Chondrocyte (in vitro differentiated cells): Measurements from ENCODE around the gene GNGT1. TPM values are rescaled to one million over a fixed set of nuclear protein-coding genes. Genes with fewer than 3 reads are reported as not detected.

Experiments used
- DNase-seq: peaks from one replicate; pipeline ENCODE4 v3.0.0; 2021; ENCODE audit warnings: mixed read lengths, low spot score
- H3K27ac Mint-ChIP-seq: one replicate; pipeline ENCODE4 v1.8.0; 2021; ENCODE audit warnings: mild to moderate bottlenecking, moderate library complexity, mixed read lengths; ENCODE audit not compliant: unreplicated experiment
- H3K27me3 Mint-ChIP-seq: 2 replicates; pipeline ENCODE4 v1.8.0; 2021; ENCODE audit warnings: low read depth, mixed read lengths
- H3K36me3 Mint-ChIP-seq: 2 replicates; pipeline ENCODE4 v1.8.0; 2021; ENCODE audit warnings: low read depth, mixed read lengths
- H3K4me1 Mint-ChIP-seq: 2 replicates; pipeline ENCODE4 v1.8.0; 2021; ENCODE audit warnings: low read depth, mild to moderate bottlenecking, mixed read lengths
- H3K4me3 Mint-ChIP-seq: one replicate; pipeline ENCODE4 v1.8.0; 2021; ENCODE audit warnings: mild to moderate bottlenecking, moderate library complexity, mixed read lengths; ENCODE audit not compliant: unreplicated experiment
- H3K9me3 Mint-ChIP-seq: 2 replicates; pipeline ENCODE4 v1.8.0; 2021; ENCODE audit warnings: low read depth, mixed read lengths
- total RNA-seq: library from RNA; stranded (reverse); gene quantifications from 3 replicates; pipeline ENCODE4 v1.2.1, GENCODE V29; 2021
- TF ChIP-seq, protein P1 (sequence below): fragments of 200-600 bp; sonication (generic); IDR thresholded peaks from 2 replicates; pipeline ENCODE4 v1.5.0; 2021; ENCODE audit warnings: antibody characterized with exemption, mild to moderate bottlenecking, moderate library complexity

GNGT1 gene
- total RNA-seq, 1 donor from 2014 or later: not detected

DNA sequence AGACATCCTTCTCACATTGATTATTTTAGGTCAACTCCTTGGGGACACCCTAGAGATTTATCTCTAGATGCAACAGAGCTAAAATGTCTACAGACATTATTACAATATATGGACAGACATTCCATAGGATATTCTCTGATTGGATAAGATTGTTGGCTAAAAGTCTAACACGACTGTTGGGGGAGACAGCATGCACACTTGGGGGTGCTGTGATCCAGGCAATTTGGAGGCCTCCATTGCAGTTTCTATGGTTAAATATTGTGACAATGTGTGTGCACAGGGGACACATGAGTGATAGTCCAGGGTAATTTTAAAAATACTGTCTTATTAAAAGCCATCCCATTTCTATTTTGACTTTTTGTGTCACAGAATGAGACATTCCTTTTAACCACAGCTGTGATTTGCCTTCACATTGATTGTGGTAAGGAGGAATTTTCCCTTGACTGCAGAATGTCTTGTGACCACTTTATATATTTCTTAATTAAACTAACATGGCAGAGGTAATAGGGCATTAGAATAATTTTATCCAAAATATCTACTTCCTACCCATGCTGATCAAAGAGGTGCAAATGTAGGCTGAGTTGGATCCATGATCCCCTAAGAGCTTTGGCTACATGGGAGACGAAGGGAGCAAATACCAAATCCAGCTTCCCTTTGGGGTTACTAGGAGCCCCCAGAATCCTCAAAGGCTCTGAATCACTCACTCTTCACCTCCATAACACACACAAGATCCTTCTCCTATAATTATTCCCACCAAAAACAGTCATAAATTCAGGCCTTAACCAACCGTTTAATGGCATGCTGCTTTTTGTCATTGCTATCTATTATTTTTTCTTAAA lies 23.1 kb upstream of the GNGT1 start:
- Mint-ChIP-seq H3K4me3 (no peak overlapping the region), H3K36me3 (peaks cover 5% of the 10 kb centered on the region), H3K4me1 (peaks cover 14% of the 10 kb centered on the region), H3K27ac (no peak overlapping the region), H3K27me3 (no peaks in the 10 kb centered on the region), H3K9me3 (peaks cover 11% of the 10 kb centered on the region)
- DNase-seq: no peak
- TF ChIP-seq, protein P1, sequence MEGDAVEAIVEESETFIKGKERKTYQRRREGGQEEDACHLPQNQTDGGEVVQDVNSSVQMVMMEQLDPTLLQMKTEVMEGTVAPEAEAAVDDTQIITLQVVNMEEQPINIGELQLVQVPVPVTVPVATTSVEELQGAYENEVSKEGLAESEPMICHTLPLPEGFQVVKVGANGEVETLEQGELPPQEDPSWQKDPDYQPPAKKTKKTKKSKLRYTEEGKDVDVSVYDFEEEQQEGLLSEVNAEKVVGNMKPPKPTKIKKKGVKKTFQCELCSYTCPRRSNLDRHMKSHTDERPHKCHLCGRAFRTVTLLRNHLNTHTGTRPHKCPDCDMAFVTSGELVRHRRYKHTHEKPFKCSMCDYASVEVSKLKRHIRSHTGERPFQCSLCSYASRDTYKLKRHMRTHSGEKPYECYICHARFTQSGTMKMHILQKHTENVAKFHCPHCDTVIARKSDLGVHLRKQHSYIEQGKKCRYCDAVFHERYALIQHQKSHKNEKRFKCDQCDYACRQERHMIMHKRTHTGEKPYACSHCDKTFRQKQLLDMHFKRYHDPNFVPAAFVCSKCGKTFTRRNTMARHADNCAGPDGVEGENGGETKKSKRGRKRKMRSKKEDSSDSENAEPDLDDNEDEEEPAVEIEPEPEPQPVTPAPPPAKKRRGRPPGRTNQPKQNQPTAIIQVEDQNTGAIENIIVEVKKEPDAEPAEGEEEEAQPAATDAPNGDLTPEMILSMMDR: no peak

DNA sequence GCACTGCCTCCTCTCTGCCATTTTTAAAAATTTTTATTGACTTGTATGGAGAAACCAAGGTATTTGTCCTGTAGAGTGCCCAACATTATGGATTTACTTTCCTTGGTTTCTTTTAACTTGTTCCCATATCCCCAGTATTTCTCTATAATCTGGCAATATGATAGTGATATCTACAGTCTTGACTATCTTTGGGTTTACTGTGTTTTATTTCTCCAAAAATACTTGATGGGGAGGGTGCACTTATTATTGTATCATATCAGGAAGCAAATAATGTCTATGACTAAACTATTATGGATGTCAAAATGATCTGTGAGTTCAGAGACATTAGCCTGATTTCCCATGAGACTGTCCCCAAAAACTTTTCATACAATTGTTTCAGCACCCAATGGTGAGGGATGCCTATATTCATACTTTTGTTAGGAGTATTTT lies 22.4 kb upstream of the GNGT1 start:
- Mint-ChIP-seq H3K9me3 (peaks cover 7% of the 10 kb centered on the region), H3K4me1 (peaks cover 14% of the 10 kb centered on the region), H3K4me3 (no peak overlapping the region), H3K27me3 (no peaks in the 10 kb centered on the region), H3K27ac (no peak overlapping the region), H3K36me3 (peaks cover 5% of the 10 kb centered on the region)
- TF ChIP-seq, protein P1: no peak
- DNase-seq: no peak

DNA sequence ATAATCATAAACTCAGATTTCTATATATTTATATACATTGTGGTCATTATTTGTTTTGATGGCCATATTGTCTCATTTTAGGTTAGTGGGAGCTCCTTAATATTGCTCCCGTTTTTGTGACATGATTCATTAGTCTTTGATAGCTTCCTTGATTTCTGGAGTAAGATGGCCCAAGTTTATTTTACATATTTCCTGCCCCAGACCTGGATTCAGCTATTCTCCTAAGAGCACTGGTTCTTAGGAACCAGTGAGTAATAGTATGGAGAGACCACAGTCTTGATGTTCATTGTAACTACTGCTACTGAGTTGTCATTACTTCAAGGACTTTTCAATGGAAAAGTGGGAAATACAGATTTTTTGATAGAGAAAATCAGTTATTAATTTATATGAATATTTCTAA lies 21.8 kb upstream of the GNGT1 start:
- Mint-ChIP-seq H3K27ac (no peak overlapping the region), H3K4me1 (peaks cover 15% of the 10 kb centered on the region), H3K4me3 (no peak overlapping the region), H3K27me3 (no peaks in the 10 kb centered on the region), H3K9me3 (peaks cover 4% of the 10 kb centered on the region), H3K36me3 (peaks cover 3% of the 10 kb centered on the region)
- TF ChIP-seq, protein P1: no peak
- DNase-seq: no peak

DNA sequence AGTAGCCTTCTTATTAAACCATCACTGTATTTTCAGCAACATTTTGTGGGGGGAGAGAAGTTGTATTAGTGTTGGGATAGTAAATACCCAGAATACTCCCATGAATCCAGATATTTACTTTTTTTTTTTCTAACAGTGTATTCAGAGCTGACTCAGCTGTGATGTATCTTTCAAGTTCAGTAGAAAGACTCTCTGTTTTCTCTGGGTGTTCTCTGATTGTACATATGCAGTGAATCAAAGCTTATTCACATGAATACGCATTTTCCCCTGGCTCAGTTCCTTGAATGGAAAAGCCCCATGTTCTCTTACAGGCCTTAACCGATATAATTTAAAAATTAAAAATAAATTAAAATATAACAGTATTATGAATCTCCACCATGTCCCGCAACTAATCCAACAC lies 17.1 kb upstream of the GNGT1 start:
- H3K27ac Mint-ChIP-seq: no peak overlapping the region
- TF ChIP-seq, protein P1: no peak
- DNase-seq: no peak
- H3K4me3 Mint-ChIP-seq: peak overlapping the region; percentile 96
- no peaks in the 10 kb centered on the region for H3K27me3 Mint-ChIP-seq
- H3K36me3 Mint-ChIP-seq: no peaks in the 10 kb centered on the region
- H3K9me3 Mint-ChIP-seq: no peaks in the 10 kb centered on the region
- H3K4me1 Mint-ChIP-seq: peaks cover 11% of the 10 kb centered on the region

DNA sequence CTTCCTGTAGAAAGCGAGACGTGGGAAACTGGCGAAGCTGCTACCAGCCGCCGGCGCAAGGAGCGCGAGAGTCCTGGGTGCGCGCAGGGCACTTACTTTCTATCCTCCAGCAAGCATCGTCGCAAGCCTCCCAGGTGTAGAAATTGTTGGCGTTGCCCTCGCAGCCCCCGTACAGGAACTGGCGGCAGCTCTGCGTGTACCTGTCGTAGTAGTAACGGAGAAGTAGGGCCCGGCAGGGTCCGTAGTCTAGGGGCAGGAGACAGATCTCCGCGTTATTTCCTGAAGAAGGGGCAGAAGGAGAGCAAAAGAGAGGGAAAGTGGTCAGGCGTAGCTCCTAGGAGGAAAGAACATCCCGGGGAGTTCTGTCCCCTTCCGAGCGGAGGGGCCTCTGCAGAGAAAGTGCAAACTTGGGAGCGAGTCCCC lies 16.3 kb upstream of the GNGT1 start:
- TF ChIP-seq, protein P1: no peak
- Mint-ChIP-seq H3K27ac (peak overlapping the region; percentile 29), H3K36me3 (no peaks in the 10 kb centered on the region), H3K4me1 (peaks cover 11% of the 10 kb centered on the region), H3K9me3 (no peaks in the 10 kb centered on the region), H3K4me3 (peak overlapping the region; percentile 96), H3K27me3 (no peaks in the 10 kb centered on the region)
- DNase-seq: no peak
